Cardiac fibroblast (primary cell): ENCODE data around the gene PDCD7.
"Not testable (repeated sequence)": the region's sequence is repeated elsewhere in the genome, so short reads cannot be mapped to it uniquely, and the experiment has no call there.

Source experiments
- DNase-seq, 2 donors: peaks; one replicate each; pipeline versions ENCODE4 v3.0.0 to v3.0.0-alpha.2; 2010; ENCODE audit warnings: low read depth in 2 of 2
- H3K4me3 ChIP-seq, 2 donors: replicated peaks in 1 of 2; 1 replicate in 1 of 2; 2 replicates in 1 of 2; pipeline ENCODE4 v1.5.1; 2011; ENCODE audit warnings: low read depth in 2 of 2, low read length in 2 of 2, mild to moderate bottlenecking in 2 of 2, moderate library complexity in 1 of 2
- CTCF ChIP-seq: IDR thresholded peaks from one replicate; pipeline ENCODE4 v1.5.1; 2011; ENCODE audit warnings: low read depth, mild to moderate bottlenecking, low read length, inconsistent platforms

Gene PDCD7

GRCh38 chr15:65096481-65097385 is 36.9 kb downstream of the PDCD7 start:
- no peak for TF ChIP-seq CTCF
- H3K4me3 ChIP-seq, result no peak overlapping the region
- no peak for DNase-seq

- DNase-seq, result no peak
- no peak for TF ChIP-seq CTCF
- no peak overlapping the region for H3K4me3 ChIP-seq
These were observed 37.9 kb downstream of the PDCD7 start for GRCh38 chr15:65095747-65096104.

- TF ChIP-seq CTCF, result no peak
- no peak for DNase-seq
- no peak overlapping the region for H3K4me3 ChIP-seq
These were observed 38.4 kb downstream of the PDCD7 start for GRCh38 chr15:65095011-65095746.

GRCh38 chr15:65094294-65094995 is 39.2 kb downstream of the PDCD7 start:
- no peak for TF ChIP-seq CTCF
- H3K4me3 ChIP-seq, result no peak overlapping the region
- DNase-seq, result peak in 1 of 2 donors; percentile 19

- not testable (repeated sequence) for DNase-seq, H3K4me3 ChIP-seq
These were observed 39.8 kb downstream of the PDCD7 start for GRCh38 chr15:65093793-65094170.

- no peak for TF ChIP-seq CTCF
- DNase-seq, result no peak
- no peak overlapping the region for H3K4me3 ChIP-seq
These were observed 40.5 kb downstream of the PDCD7 start for GRCh38 chr15:65092911-65093792.
